DMS153 treated with DMSO at 0.1 percent for 48 hours (cell line): ENCODE results near the gene MLYCD.
A peak's percentile ranks its signal among the peaks of the same experiment; 100 is the strongest.

Experiments
- DNase-seq: peaks from one replicate; lab custom pipeline; 2025; ENCODE audit not compliant: unreplicated experiment; lab: John Stamatoyannopoulos, UW

The MLYCD gene

GRCh38 chr16:83899272-83899897 lies 470 bp downstream of the MLYCD start:
- peak; percentile 15 for DNase-seq

- no peak for DNase-seq
Measured at GRCh38 chr16:83899978-83900377, 1.1 kb downstream of the MLYCD start.

DNA sequence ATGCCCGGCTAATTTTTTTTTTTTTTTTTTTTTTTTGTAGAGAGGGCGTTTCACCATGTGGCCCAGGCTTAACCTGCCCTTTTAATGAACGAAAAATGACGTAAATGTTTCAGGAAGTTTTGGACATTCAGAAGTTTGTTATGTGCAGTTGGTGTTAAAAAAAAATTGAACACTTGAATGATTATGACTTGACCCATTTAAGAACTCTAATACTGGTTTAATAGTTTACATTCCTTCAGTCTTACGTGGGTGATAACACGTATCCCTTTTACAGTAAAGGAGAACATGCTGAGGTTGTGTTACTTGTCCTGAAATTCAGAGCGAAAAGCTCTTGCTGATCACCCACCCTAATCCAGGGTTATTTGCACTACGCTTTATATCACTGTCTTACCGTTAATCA lies 1.7 kb downstream of the MLYCD start:
- DNase-seq, result no peak

DNA sequence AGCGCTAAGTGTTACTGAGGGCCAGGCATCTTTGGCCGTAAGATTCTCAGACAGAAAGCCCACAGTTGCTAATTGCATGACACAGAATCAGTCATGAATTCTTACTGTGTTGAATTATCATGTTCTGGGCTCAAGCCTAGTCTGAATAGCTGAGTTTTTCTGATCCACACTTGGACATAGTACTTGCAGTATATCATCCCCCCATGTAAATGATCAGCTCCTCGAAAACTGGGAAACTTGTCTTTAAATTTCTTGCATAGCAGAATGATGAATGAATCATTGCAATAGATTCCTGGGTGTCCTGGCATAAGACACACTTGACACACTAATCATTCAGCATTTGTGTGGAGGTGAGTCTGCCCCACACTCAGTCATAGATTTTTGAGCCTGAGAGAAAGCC lies 2.2 kb downstream of the MLYCD start:
- no peak for DNase-seq

DNA sequence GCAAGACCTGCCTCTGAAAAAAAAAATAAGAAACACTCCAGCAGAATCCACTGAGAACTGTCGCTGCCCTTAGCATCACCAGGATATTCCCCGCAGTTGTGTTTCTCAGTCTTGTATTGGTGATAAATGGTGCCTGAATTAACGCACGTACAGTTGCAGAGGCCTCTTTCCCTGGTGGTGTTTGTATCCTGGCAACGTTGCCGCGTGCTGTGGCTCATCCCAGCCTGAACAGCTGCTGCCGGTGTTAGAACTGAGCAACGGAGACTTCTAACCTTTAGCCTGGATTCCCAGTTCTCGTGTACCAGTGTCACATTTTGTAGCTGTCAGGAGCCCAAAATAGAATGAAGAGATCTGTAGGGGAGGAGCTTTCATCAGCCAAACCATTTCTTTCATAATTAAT lies 4.8 kb downstream of the MLYCD start:
- no peak for DNase-seq

DNA sequence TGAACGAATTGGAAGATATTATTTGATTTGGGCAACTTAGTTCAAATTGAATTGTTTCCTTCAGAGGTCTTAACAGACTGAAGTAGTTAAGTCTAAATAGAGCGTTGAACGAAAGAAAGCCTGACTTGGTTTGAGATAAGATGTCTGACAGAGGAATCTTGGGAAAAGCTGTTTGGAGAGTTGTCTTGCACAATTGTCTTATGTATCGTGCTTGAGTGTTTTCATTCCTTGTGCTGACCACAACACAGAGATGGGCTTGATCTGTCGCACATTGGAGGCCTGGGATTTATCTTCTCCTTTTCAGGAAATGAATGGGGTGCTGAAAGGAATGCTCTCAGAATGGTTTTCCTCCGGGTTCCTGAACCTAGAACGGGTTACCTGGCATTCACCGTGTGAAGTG lies 7.8 kb downstream of the MLYCD start:
- no peak for DNase-seq

DNA sequence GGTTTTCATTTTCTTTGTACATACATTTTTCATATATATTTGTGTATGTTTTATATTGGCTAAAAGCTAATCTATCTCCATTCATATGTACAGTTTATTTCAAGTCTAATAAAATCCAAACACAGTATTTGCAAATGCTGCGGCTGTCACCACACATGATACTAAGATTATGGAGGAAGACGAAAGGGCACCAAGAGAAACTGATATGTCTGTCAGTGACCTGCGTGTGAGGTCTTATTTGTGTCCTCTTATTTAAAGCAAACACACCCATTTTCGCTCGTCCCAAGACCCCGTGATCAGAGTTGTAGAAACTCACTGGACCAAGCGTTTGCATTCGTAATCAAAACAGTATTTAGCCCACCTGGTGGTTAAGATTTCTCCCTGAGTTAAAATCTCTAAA lies 8.2 kb downstream of the MLYCD start:
- no peak for DNase-seq

DNA sequence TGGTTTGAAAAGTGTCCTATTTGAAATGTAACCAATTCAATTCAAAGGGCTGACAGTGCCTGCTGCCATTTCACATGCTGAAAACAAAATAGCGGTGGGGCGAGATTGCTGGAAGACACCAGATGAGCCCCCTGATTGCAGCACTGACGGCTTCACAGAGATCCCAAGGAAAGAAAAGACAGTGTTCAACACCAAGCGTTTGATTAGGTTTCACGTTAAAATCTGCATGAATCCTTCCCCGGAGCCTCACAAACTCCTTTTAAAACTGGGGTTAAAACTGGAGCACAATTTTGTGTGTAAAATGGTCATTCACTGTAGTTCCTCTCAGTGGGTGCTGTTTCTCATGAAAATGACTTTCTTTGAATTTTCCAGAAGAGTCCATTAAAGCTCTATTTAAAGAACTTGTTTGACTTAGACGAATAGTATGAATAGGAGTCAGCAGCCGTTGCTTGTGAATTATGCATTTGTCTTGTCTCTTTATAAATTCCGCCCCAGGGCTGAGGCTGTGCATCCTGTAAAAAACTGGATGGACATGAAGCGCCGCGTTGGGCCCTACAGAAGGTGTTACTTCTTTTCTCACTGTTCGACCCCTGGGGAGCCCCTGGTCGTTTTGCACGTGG lies 8.8 kb downstream of the MLYCD start:
- DNase-seq, result no peak

DNA sequence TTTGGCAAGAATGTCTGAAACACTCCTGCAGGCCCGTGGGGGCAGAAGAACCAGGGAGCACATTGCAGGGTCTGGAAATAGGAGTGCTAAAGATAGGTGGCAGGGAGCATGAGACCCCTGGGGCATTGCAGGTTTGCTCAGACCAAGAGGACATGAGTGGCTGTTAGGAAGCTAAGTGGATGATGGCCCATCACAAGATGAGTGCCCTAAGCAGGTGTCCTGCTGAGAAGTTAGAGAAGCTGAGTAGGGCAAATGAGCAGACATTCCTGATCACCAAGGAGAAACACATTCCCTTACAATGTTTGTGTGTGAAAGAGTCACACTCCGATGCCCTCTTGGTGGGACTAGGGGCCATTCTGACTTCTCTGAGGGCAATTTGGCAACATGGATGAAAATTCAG lies 9.9 kb downstream of the MLYCD start:
- DNase-seq, result no peak

DNA sequence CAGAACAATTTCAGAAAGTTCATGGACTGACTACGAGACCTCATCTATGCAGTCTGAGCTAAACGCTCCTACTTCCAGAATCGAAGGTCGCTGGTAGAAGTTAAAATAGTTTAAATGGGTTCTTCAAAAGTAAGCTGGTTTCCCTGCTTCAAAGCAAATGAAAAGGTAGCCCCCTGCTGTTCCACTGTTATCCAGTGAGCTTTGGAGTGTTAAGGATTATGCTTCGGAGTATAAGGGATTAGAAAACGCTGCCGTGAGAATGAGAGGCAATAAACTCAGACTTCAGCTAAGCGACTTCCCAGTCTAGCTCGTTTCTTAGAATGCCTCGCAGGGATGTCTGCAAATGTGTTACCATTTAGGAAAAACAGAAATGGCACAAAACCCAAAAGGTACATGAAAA lies 12.4 kb downstream of the MLYCD start:
- DNase-seq, result no peak

- DNase-seq, result no peak
Measured at GRCh38 chr16:83912519-83913244, 13.8 kb downstream of the MLYCD start.

GRCh38 chr16:83913245-83913633 lies 14.3 kb downstream of the MLYCD start:
- no peak for DNase-seq

DNA sequence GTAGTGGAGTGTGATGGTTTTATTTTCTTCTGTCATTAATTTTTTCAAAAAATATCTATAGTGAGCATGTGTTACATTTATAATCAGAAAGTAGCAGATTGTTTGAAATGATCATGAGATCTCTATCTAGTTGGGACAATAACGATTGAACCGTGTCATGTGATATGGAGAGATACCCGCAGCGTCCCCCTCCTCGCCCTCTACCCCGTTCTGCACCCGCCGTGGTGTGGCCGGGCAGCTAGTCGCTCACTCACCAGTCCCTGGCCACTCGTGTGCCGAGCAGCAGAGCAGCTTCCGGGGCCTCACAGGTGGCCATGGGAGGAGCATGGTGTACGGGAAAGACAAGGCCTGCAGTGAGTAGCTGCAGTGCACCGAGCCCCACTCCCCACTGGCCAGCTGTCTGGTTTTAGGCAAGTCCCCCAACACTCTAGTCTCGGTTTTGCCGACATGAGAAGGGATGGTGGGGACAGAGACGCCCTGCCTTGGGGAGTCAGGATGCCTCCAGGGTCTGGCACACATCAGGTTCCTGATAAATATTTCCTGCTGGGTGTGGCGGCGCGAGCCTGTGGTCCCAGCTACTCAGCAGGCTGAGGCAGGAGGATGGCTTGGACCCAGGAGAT lies 15.3 kb downstream of the MLYCD start:
- no peak for DNase-seq

GRCh38 chr16:83915081-83915480 lies 16.2 kb downstream of the MLYCD start:
- DNase-seq, result no peak

DNA sequence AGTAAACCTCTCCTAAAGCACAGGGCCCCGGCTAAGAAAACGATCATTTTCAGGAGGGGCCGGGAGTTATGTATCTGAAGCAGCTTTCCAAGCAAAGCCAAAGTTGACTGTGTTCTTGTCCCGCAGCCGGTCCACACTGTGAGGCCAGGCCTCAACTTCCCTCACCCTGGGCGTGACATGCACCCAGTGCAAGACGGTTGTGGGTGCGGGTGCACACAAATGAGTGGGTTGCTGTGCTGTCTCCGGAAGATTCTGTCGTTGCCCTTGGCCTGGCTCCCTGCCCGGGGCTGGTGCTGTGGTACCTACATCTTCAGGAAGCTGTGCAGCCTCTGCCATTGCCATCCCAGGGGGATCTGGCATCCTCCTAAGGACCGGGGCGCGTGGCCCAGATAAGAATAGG lies 16.6 kb downstream of the MLYCD start:
- DNase-seq, result no peak

GRCh38 chr16:83917152-83918120 lies 18.5 kb downstream of the MLYCD start:
- no peak for DNase-seq

DNA sequence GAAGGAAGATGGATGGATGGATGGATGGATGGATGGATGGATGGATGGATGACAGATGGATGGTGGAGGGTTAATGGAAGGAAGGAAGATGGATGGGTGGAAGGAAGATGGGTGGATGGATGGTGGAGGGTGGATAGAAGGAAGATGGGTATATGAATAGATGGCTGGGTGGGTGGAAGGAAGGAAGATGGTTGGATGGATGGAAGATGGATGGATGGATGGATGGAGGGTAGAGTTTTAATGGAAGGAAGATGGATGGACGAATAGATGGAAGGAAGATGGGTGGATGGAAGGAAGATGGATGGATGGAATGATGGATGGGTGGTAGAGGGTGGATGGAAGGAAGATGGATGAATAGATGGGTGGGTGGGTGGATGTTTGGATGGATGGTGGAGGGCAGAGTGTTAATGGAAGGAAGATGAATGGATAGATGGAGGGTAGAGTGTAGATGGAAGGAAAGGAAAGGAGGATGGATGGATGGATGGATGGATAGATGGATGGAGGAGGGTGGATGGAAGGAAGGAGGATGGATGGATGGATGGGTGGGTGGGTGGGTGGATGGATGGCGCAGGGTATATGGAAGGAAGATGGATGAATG lies 22.1 kb downstream of the MLYCD start:
- no peak for DNase-seq

GRCh38 chr16:83923581-83924365 lies 24.9 kb downstream of the MLYCD start:
- DNase-seq, result no peak

GRCh38 chr16:83924686-83925085 lies 25.8 kb downstream of the MLYCD start:
- DNase-seq, result no peak
